ENCODE data around the gene ARV1. TPM values are rescaled to one million over a fixed set of nuclear protein-coding genes. Genes with fewer than 3 reads are reported as not detected.
"Not testable (repeated sequence)": the region's sequence is repeated elsewhere in the genome, so short reads cannot be mapped to it uniquely, and the experiment has no call there.

ARV1 gene
- total and polyA plus RNA-seq, 4 donors: 10.7 to 19.6 (median 11.9) TPM

- DNase-seq (no peak), ATAC-seq (ENCODE audit: low FRiP score) (no peak)
- Histone ChIP-seq H3K4me1 (ENCODE audit: control insufficient read depth in 1 of 2, insufficient read depth in 2 of 2, low read length in 2 of 2) (no peaks in the 10 kb centered on the region), H3K4me3 (ENCODE audit: low read length in 2 of 2) (no peak overlapping the region), H3K9me3 (ENCODE audit: control insufficient read depth, low read length) (no peaks in the 10 kb centered on the region), H3K36me3 (ENCODE audit: control insufficient read depth in 1 of 2, insufficient read depth in 2 of 2, low read length in 1 of 2) (no peaks in the 10 kb centered on the region), H3K27me3 (ENCODE audit: control insufficient read depth in 1 of 2, insufficient read depth in 2 of 2, low read length in 1 of 2) (no peaks in the 10 kb centered on the region), H3K27ac (ENCODE audit: low read depth in 1 of 2, low read length in 2 of 2) (no peak overlapping the region)
- WGBS, 2 donors: 81 to 84% methylated on average over 5 of the region's 5 CpGs
- intact Hi-C loops (cut with DNase I): no loop called here
Measured at GRCh38 chr1:231016966-231017365, 38.1 kb downstream of the ARV1 start.

GRCh38 chr1:231019711-231020110 is 40.8 kb downstream of the ARV1 start:
- DNase-seq: no peak
- H3K4me3 ChIP-seq (ENCODE audit: low read length in 2 of 2): no peak overlapping the region
- intact Hi-C loops (cut with DNase I): no loop called here
- H3K9me3 ChIP-seq (ENCODE audit: control insufficient read depth, low read length): no peaks in the 10 kb centered on the region
- no peak overlapping the region for H3K27ac ChIP-seq (ENCODE audit: low read depth in 1 of 2, low read length in 2 of 2)
- H3K27me3 ChIP-seq (ENCODE audit: control insufficient read depth in 1 of 2, insufficient read depth in 2 of 2, low read length in 1 of 2): no peaks in the 10 kb centered on the region
- no peak for ATAC-seq (ENCODE audit: low FRiP score)
- WGBS, 2 donors: 92 to 93% methylated on average over 14 of the region's 14 CpGs
- no peaks in the 10 kb centered on the region for H3K4me1 ChIP-seq (ENCODE audit: control insufficient read depth in 1 of 2, insufficient read depth in 2 of 2, low read length in 2 of 2)
- no peaks in the 10 kb centered on the region for H3K36me3 ChIP-seq (ENCODE audit: control insufficient read depth in 1 of 2, insufficient read depth in 2 of 2, low read length in 1 of 2)

- WGBS, 2 donors: 73 to 81% methylated on average over 14 of the region's 14 CpGs
Measured at GRCh38 chr1:231020139-231020601, 41.3 kb downstream of the ARV1 start.

GRCh38 chr1:231020816-231021215 is 41.9 kb downstream of the ARV1 start:
- Histone ChIP-seq H3K27ac (ENCODE audit: low read depth in 1 of 2, low read length in 2 of 2) (no peak overlapping the region), H3K27me3 (ENCODE audit: control insufficient read depth in 1 of 2, insufficient read depth in 2 of 2, low read length in 1 of 2) (no peaks in the 10 kb centered on the region), H3K4me3 (ENCODE audit: low read length in 2 of 2) (no peak overlapping the region), H3K9me3 (ENCODE audit: control insufficient read depth, low read length) (no peaks in the 10 kb centered on the region), H3K4me1 (ENCODE audit: control insufficient read depth in 1 of 2, insufficient read depth in 2 of 2, low read length in 2 of 2) (no peaks in the 10 kb centered on the region), H3K36me3 (ENCODE audit: control insufficient read depth in 1 of 2, insufficient read depth in 2 of 2, low read length in 1 of 2) (no peaks in the 10 kb centered on the region)
- 45 to 52% methylated on average over 7 of the region's 7 CpGs for WGBS, 2 donors
- ATAC-seq (ENCODE audit: low FRiP score): no peak
- DNase-seq: no peak
- intact Hi-C loops (cut with DNase I): no loop called here

More at GRCh38 chr1:231020139-231020601, 41.3 kb downstream of the ARV1 start:
- Histone ChIP-seq H3K4me1 (ENCODE audit: control insufficient read depth in 1 of 2, insufficient read depth in 2 of 2, low read length in 2 of 2) (no peaks in the 10 kb centered on the region), H3K9me3 (ENCODE audit: control insufficient read depth, low read length) (no peaks in the 10 kb centered on the region), H3K27me3 (ENCODE audit: control insufficient read depth in 1 of 2, insufficient read depth in 2 of 2, low read length in 1 of 2) (no peaks in the 10 kb centered on the region), H3K36me3 (ENCODE audit: control insufficient read depth in 1 of 2, insufficient read depth in 2 of 2, low read length in 1 of 2) (no peaks in the 10 kb centered on the region), H3K27ac (ENCODE audit: low read depth in 1 of 2, low read length in 2 of 2) (no peak overlapping the region), H3K4me3 (ENCODE audit: low read length in 2 of 2) (no peak overlapping the region)
- no peak for ATAC-seq (ENCODE audit: low FRiP score)
- DNase-seq: no peak
- intact Hi-C loops (cut with DNase I): no loop called here

- no peak overlapping the region for H3K4me3 ChIP-seq (ENCODE audit: low read length in 2 of 2)
- intact Hi-C loops (cut with DNase I): no loop called here
- ATAC-seq (ENCODE audit: low FRiP score) (no peak), DNase-seq (no peak)
- H3K36me3 ChIP-seq (ENCODE audit: control insufficient read depth in 1 of 2, insufficient read depth in 2 of 2, low read length in 1 of 2): no peaks in the 10 kb centered on the region
- H3K9me3 ChIP-seq (ENCODE audit: control insufficient read depth, low read length): no peaks in the 10 kb centered on the region
- 85 to 88% methylated on average over 12 of the region's 12 CpGs for WGBS, 2 donors
- H3K4me1 ChIP-seq (ENCODE audit: control insufficient read depth in 1 of 2, insufficient read depth in 2 of 2, low read length in 2 of 2): no peaks in the 10 kb centered on the region
- H3K27me3 ChIP-seq (ENCODE audit: control insufficient read depth in 1 of 2, insufficient read depth in 2 of 2, low read length in 1 of 2): no peaks in the 10 kb centered on the region
- no peak overlapping the region for H3K27ac ChIP-seq (ENCODE audit: low read depth in 1 of 2, low read length in 2 of 2)
Measured at GRCh38 chr1:231021540-231022031, 42.7 kb downstream of the ARV1 start.

- intact Hi-C loops (cut with DNase I); H3K9me3 ChIP-seq (ENCODE audit: control insufficient read depth, low read length); H3K27me3 ChIP-seq (ENCODE audit: control insufficient read depth in 1 of 2, insufficient read depth in 2 of 2, low read length in 1 of 2); H3K36me3 ChIP-seq (ENCODE audit: control insufficient read depth in 1 of 2, insufficient read depth in 2 of 2, low read length in 1 of 2); H3K4me3 ChIP-seq (ENCODE audit: low read length in 2 of 2); H3K27ac ChIP-seq (ENCODE audit: low read depth in 1 of 2, low read length in 2 of 2); H3K4me1 ChIP-seq (ENCODE audit: control insufficient read depth in 1 of 2, insufficient read depth in 2 of 2, low read length in 2 of 2); ATAC-seq (ENCODE audit: low FRiP score); DNase-seq: not testable (repeated sequence)
- 88 to 91% methylated on average over 7 of the region's 7 CpGs for WGBS, 2 donors
Measured at GRCh38 chr1:231022543-231022942, 43.6 kb downstream of the ARV1 start.

- no peak for ATAC-seq (ENCODE audit: low FRiP score)
- intact Hi-C loops (cut with DNase I): no loop called here
- DNase-seq: no peak
- H3K9me3 ChIP-seq (ENCODE audit: control insufficient read depth, low read length): no peaks in the 10 kb centered on the region
- no peak overlapping the region for H3K27ac ChIP-seq (ENCODE audit: low read depth in 1 of 2, low read length in 2 of 2)
- no peaks in the 10 kb centered on the region for H3K36me3 ChIP-seq (ENCODE audit: control insufficient read depth in 1 of 2, insufficient read depth in 2 of 2, low read length in 1 of 2)
- no peaks in the 10 kb centered on the region for H3K4me1 ChIP-seq (ENCODE audit: control insufficient read depth in 1 of 2, insufficient read depth in 2 of 2, low read length in 2 of 2)
- WGBS, 2 donors: 91 to 92% methylated on average over 9 of the region's 9 CpGs
- no peak overlapping the region for H3K4me3 ChIP-seq (ENCODE audit: low read length in 2 of 2)
- no peaks in the 10 kb centered on the region for H3K27me3 ChIP-seq (ENCODE audit: control insufficient read depth in 1 of 2, insufficient read depth in 2 of 2, low read length in 1 of 2)
Measured at GRCh38 chr1:231023150-231023549, 44.3 kb downstream of the ARV1 start.

GRCh38 chr1:231026576-231026975 is 47.7 kb downstream of the ARV1 start:
- Histone ChIP-seq H3K27me3 (ENCODE audit: control insufficient read depth in 1 of 2, insufficient read depth in 2 of 2, low read length in 1 of 2) (no peaks in the 10 kb centered on the region), H3K36me3 (ENCODE audit: control insufficient read depth in 1 of 2, insufficient read depth in 2 of 2, low read length in 1 of 2) (no peaks in the 10 kb centered on the region), H3K4me1 (ENCODE audit: control insufficient read depth in 1 of 2, insufficient read depth in 2 of 2, low read length in 2 of 2) (no peaks in the 10 kb centered on the region), H3K9me3 (ENCODE audit: control insufficient read depth, low read length) (no peaks in the 10 kb centered on the region), H3K27ac (ENCODE audit: low read depth in 1 of 2, low read length in 2 of 2) (no peak overlapping the region), H3K4me3 (ENCODE audit: low read length in 2 of 2) (no peak overlapping the region)
- 77 to 81% methylated on average over 6 of the region's 6 CpGs for WGBS, 2 donors
- DNase-seq: no peak
- intact Hi-C loops (cut with DNase I): no loop called here
- no peak for ATAC-seq (ENCODE audit: low FRiP score)

GRCh38 chr1:231027136-231027925 is 48.4 kb downstream of the ARV1 start:
- Histone ChIP-seq H3K27me3 (ENCODE audit: control insufficient read depth in 1 of 2, insufficient read depth in 2 of 2, low read length in 1 of 2) (no peaks in the 10 kb centered on the region), H3K4me3 (ENCODE audit: low read length in 2 of 2) (no peak overlapping the region), H3K4me1 (ENCODE audit: control insufficient read depth in 1 of 2, insufficient read depth in 2 of 2, low read length in 2 of 2) (no peaks in the 10 kb centered on the region), H3K9me3 (ENCODE audit: control insufficient read depth, low read length) (no peaks in the 10 kb centered on the region), H3K36me3 (ENCODE audit: control insufficient read depth in 1 of 2, insufficient read depth in 2 of 2, low read length in 1 of 2) (no peaks in the 10 kb centered on the region), H3K27ac (ENCODE audit: low read depth in 1 of 2, low read length in 2 of 2) (no peak overlapping the region)
- DNase-seq (no peak), ATAC-seq (ENCODE audit: low FRiP score) (no peak)
- WGBS, 2 donors: 85 to 90% methylated on average over 23 of the region's 23 CpGs
- intact Hi-C loops (cut with DNase I): no loop called here
